DMS 273 treated with DMSO at 0.1 percent for 48 hours (cell line): ENCODE data around the gene FAM222A.
A peak's percentile ranks its signal among the peaks of the same experiment; 100 is the strongest.

Experiments used
- DNase-seq: peaks from one replicate; lab custom pipeline; 2025; lab: John Stamatoyannopoulos, UW

Gene FAM222A

GRCh38 chr12:109760031-109760929 is 46.7 kb downstream of the FAM222A start:
- DNase-seq: peak; percentile 23

- DNase-seq: no peak
These were observed 47.6 kb downstream of the FAM222A start for GRCh38 chr12:109760930-109761921.

GRCh38 chr12:109762071-109762672 is 48.5 kb downstream of the FAM222A start:
- no peak for DNase-seq

GRCh38 chr12:109762673-109763191 is 49.1 kb downstream of the FAM222A start:
- no peak for DNase-seq

- DNase-seq: no peak
These were observed 49.7 kb downstream of the FAM222A start for GRCh38 chr12:109763201-109763841.

GRCh38 chr12:109764123-109764522 is 50.5 kb downstream of the FAM222A start:
- no peak for DNase-seq

- DNase-seq: no peak
These were observed 51.3 kb downstream of the FAM222A start for GRCh38 chr12:109764776-109765445.

- DNase-seq: no peak
These were observed 51.8 kb downstream of the FAM222A start for GRCh38 chr12:109765446-109765810.

GRCh38 chr12:109766251-109766778 is 52.7 kb downstream of the FAM222A start:
- no peak for DNase-seq

- DNase-seq: no peak
These were observed 53.8 kb downstream of the FAM222A start for GRCh38 chr12:109767456-109767855.

GRCh38 chr12:109767991-109768900 is 54.6 kb downstream of the FAM222A start:
- DNase-seq: no peak

- no peak for DNase-seq
These were observed 55.5 kb downstream of the FAM222A start for GRCh38 chr12:109768901-109769670.

GRCh38 chr12:109770104-109770860 is 56.7 kb downstream of the FAM222A start:
- no peak for DNase-seq

- DNase-seq: no peak
These were observed 57.4 kb downstream of the FAM222A start for GRCh38 chr12:109770861-109771670.

- no peak for DNase-seq
These were observed 58.4 kb downstream of the FAM222A start for GRCh38 chr12:109771746-109772621.
